CD4-positive, alpha-beta T cell (primary cell): ENCODE measurements around the gene WASF3. TPM values are rescaled to one million over a fixed set of nuclear protein-coding genes. Genes with fewer than 3 reads are reported as not detected.

Experiments
- ATAC-seq: fragments of 200-7000 bp; cut with Tn5 transposase; one replicate; pipeline ENCODE4 v1.10.0; 2022; ENCODE audit warnings: mild to moderate bottlenecking; ENCODE audit not compliant: poor library complexity
- CTCF ChIA-PET: fragments of 350-600 bp; sonication (Branson Sonifier 250); formaldehyde crosslinking; loops from one replicate; lab custom pipeline; 2021; ENCODE audit warnings: antibody characterized with exemption, inconsistent platforms; lab: Charles Lee
- POLR2A ChIA-PET: fragments of 350-600 bp; sonication (Branson Sonifier 250); formaldehyde crosslinking; loops from one replicate; lab custom pipeline; 2021; ENCODE audit warnings: antibody characterized with exemption, inconsistent platforms; lab: Charles Lee
- DNase-seq, 14 experiments: peaks; one replicate each; pipeline ENCODE4 v3.0.0-alpha.2; 2013 to 2020; ENCODE audit warnings: mixed read lengths in 2 of 14
- H3K27ac ChIP-seq, 2 donors: one replicate each; pipeline versions ENCODE4 v1.5.1 to v1.7.0; 2013; ENCODE audit warnings: low read length in 2 of 2, low read depth in 1 of 2, mild to moderate bottlenecking in 1 of 2
- H3K27me3 ChIP-seq, 2 experiments: 1 replicate in 1 of 2; 2 replicates in 1 of 2; pipeline versions ENCODE4 v1.6.1 to v1.7.0; 2013; ENCODE audit warnings: low read length in 2 of 2, control low read depth in 1 of 2, mild to moderate bottlenecking in 1 of 2, moderate library complexity in 1 of 2; ENCODE audit not compliant: insufficient read depth in 2 of 2, control insufficient read depth in 1 of 2
- H3K36me3 ChIP-seq: one replicate; pipeline ENCODE4 v1.6.1; 2013; ENCODE audit warnings: low read length, control low read depth; ENCODE audit not compliant: insufficient read depth
- H3K4me1 ChIP-seq: one replicate; pipeline ENCODE4 v1.6.1; 2013; ENCODE audit warnings: low read length, control low read depth; ENCODE audit not compliant: insufficient read depth
- H3K4me3 ChIP-seq: one replicate; pipeline ENCODE4 v1.5.1; 2013; ENCODE audit warnings: mild to moderate bottlenecking, low read length, moderate library complexity
- H3K9me3 ChIP-seq, 2 experiments: 1 replicate in 1 of 2; 2 replicates in 1 of 2; pipeline versions ENCODE4 v1.6.1 to v1.7.0; 2013; ENCODE audit warnings: low read length in 2 of 2, mild to moderate bottlenecking in 2 of 2, control low read depth in 1 of 2, moderate library complexity in 1 of 2; ENCODE audit not compliant: control insufficient read depth in 1 of 2, insufficient read depth in 1 of 2
- H3K27ac Mint-ChIP-seq: one replicate; pipeline ENCODE4 v1.8.0; 2020; ENCODE audit warnings: mixed read lengths
- H3K27me3 Mint-ChIP-seq: one replicate; pipeline ENCODE4 v1.8.0; 2021; ENCODE audit warnings: mixed read lengths
- H3K36me3 Mint-ChIP-seq: one replicate; pipeline ENCODE4 v1.8.0; 2021; ENCODE audit warnings: low read depth, mixed read lengths
- H3K4me1 Mint-ChIP-seq: one replicate; pipeline ENCODE4 v1.8.0; 2021; ENCODE audit warnings: low read depth, mixed read lengths
- H3K4me3 Mint-ChIP-seq: one replicate; pipeline ENCODE4 v1.8.0; 2020; ENCODE audit warnings: mild to moderate bottlenecking, mixed read lengths
- H3K9me3 Mint-ChIP-seq: one replicate; pipeline ENCODE4 v1.8.0; 2020; ENCODE audit warnings: mixed read lengths
- intact Hi-C, 2 experiments: fragments of 100-400 bp; cut with DNase I in 1 of 2; cut with micrococcal nuclease in 1 of 2; formaldehyde crosslinking; loops; one replicate each; pipeline versions ENCODE4 v1.15.1 to v1.9.0; 2023 to 2025; cut with DNase I, micrococcal nuclease
- total RNA-seq, 174 experiments: library from RNA in 2 of 174; stranded (reverse) in 2 of 174; gene quantifications; one replicate each; pipeline ENCODE4 v1.2.3 and lab custom pipeline; 2021 to 2026
- TF ChIP-seq, protein P1 (sequence below): fragments of 200-600 bp; IDR thresholded peaks from one replicate; pipeline ENCODE4 v1.8.0; 2022; ENCODE audit warnings: antibody characterized with exemption, mild to moderate bottlenecking

Gene WASF3
- total RNA-seq, 2 experiments from 2014 or later: 0.08 TPM; not detected in 1

DNA sequence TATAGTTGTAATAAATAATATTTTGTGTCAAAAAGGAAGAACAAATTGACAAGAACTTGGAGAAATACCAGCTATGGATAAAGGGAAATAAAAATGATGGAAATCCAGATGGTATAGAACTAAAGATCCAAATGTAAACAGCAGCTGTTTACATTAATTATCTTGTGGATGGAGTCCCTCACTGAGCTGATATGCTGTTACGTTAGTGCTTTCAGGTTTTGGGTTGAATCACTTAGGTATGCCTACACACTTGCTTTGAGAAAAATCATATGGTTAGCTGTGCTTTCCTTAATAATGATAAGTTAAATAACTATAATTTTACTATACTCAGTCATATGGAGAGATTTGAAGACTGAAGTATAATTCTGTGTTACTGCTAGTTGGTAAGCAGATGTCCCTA lies 27.7 kb downstream of the WASF3 start:
- Histone ChIP-seq H3K4me3 (no peak overlapping the region), H3K4me1 (no peaks in the 10 kb centered on the region), H3K27me3 (peaks cover 0 to 15% of the 10 kb centered on the region in 2 experiments), H3K36me3 (no peaks in the 10 kb centered on the region), H3K9me3 (no peaks in the 10 kb centered on the region), H3K27ac (no peak overlapping the region)
- no peak for DNase-seq
- H3K4me3 Mint-ChIP-seq: no peak overlapping the region
- intact Hi-C loops: no loop called here
- H3K4me1 Mint-ChIP-seq: no peaks in the 10 kb centered on the region
- POLR2A ChIA-PET: no interaction called here
- peaks cover 41% of the 10 kb centered on the region for H3K27me3 Mint-ChIP-seq
- no peaks in the 10 kb centered on the region for H3K36me3 Mint-ChIP-seq
- ATAC-seq: no peak
- H3K9me3 Mint-ChIP-seq: no peaks in the 10 kb centered on the region
- TF ChIP-seq, protein P1, sequence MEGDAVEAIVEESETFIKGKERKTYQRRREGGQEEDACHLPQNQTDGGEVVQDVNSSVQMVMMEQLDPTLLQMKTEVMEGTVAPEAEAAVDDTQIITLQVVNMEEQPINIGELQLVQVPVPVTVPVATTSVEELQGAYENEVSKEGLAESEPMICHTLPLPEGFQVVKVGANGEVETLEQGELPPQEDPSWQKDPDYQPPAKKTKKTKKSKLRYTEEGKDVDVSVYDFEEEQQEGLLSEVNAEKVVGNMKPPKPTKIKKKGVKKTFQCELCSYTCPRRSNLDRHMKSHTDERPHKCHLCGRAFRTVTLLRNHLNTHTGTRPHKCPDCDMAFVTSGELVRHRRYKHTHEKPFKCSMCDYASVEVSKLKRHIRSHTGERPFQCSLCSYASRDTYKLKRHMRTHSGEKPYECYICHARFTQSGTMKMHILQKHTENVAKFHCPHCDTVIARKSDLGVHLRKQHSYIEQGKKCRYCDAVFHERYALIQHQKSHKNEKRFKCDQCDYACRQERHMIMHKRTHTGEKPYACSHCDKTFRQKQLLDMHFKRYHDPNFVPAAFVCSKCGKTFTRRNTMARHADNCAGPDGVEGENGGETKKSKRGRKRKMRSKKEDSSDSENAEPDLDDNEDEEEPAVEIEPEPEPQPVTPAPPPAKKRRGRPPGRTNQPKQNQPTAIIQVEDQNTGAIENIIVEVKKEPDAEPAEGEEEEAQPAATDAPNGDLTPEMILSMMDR: no peak
- H3K27ac Mint-ChIP-seq: no peak overlapping the region
- CTCF ChIA-PET: no interaction called here

DNA sequence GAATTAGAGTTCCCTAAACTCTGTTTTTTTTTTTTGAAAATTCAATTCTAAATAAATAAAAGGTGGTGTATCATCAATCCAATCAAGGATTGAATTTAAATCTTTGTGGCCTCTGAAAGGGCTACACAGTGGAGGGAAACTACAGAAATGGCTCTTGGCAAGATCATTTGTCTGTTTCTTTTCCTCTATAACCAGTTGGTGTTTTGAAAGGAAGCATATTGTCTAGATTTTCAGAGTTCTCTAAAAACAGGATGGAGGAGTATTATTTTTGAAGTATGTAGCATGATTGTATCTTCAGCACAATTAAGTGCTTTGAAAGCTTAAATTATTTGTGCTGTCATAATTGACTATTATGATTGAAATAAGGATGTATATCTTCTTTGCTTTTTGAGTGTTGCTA lies 29.8 kb downstream of the WASF3 start:
- Histone ChIP-seq H3K36me3 (no peaks in the 10 kb centered on the region), H3K4me3 (no peak overlapping the region), H3K27ac (no peak overlapping the region), H3K9me3 (no peaks in the 10 kb centered on the region), H3K4me1 (no peaks in the 10 kb centered on the region), H3K27me3 (peaks cover 1 to 16% of the 10 kb centered on the region in 2 experiments)
- CTCF ChIA-PET: no interaction called here
- DNase-seq (no peak), ATAC-seq (no peak)
- intact Hi-C loops: no loop called here
- no peaks in the 10 kb centered on the region for H3K36me3 Mint-ChIP-seq
- no peaks in the 10 kb centered on the region for H3K9me3 Mint-ChIP-seq
- H3K4me3 Mint-ChIP-seq: no peak overlapping the region
- no peaks in the 10 kb centered on the region for H3K4me1 Mint-ChIP-seq
- no peak overlapping the region for H3K27ac Mint-ChIP-seq
- peaks cover 50% of the 10 kb centered on the region for H3K27me3 Mint-ChIP-seq
- TF ChIP-seq, protein P1: no peak
- POLR2A ChIA-PET: no interaction called here

DNA sequence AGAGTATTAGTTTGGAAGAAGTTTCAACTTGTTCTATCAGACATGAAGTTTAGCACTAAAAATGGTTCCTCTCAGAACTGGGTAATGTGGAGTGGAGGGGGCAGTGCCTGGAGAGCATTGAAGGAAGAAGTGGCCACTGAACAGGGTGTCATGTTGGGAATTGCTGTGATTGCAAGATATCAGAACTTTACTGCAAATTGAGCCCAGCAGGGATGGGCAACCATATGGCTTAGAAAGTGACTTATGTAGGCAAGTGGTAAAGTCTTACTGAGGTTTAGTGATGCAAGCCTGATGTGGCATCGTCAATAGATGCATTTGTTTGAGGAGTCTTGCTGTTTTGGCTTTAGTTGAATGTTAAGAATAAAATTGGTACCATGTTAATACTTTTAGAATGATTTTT lies 31.7 kb downstream of the WASF3 start:
- Histone ChIP-seq H3K9me3 (no peaks in the 10 kb centered on the region), H3K4me1 (no peaks in the 10 kb centered on the region), H3K27me3 (peaks cover 3 to 13% of the 10 kb centered on the region in 2 experiments), H3K4me3 (no peak overlapping the region), H3K27ac (no peak overlapping the region), H3K36me3 (no peaks in the 10 kb centered on the region)
- no peak for ATAC-seq
- Mint-ChIP-seq H3K4me1 (no peaks in the 10 kb centered on the region), H3K9me3 (no peaks in the 10 kb centered on the region), H3K27me3 (peaks cover 44% of the 10 kb centered on the region), H3K27ac (no peak overlapping the region), H3K36me3 (no peaks in the 10 kb centered on the region), H3K4me3 (no peak overlapping the region)
- intact Hi-C loops: no loop called here
- DNase-seq: no peak
- TF ChIP-seq, protein P1: no peak
- POLR2A ChIA-PET: no interaction called here
- CTCF ChIA-PET: no interaction called here
